PC-9 (cell line): Measurements from ENCODE around the gene PROSER3. TPM values are rescaled to one million over a fixed set of nuclear protein-coding genes. Genes with fewer than 3 reads are reported as not detected.
A peak's percentile ranks its signal among the peaks of the same experiment; 100 is the strongest.

ENCODE experiments used
- BruUV-seq: library from RNA; stranded (reverse); fragments of 400-500 nt; replicated peaks from 2 replicates; lab custom pipeline; 2021; lab: Mats Ljungman, UMichigan
- CTCF ChIA-PET: fragments of 300-600 bp; sonication (Branson Sonifier 250); formaldehyde crosslinking; loops from one replicate; lab custom pipeline; 2022; ENCODE audit warnings: antibody characterized with exemption; lab: Charles Lee
- POLR2A ChIA-PET: fragments of 300-600 bp; sonication (Branson Sonifier 250); formaldehyde crosslinking; loops from one replicate; lab custom pipeline; 2022; ENCODE audit warnings: antibody characterized with exemption; ENCODE audit not compliant: unreplicated experiment; lab: Charles Lee
- DNase-seq, 2 experiments: peaks; one replicate each; pipeline versions ENCODE4 v3.0.0 to v3.0.0-alpha.2; 2015 to 2022; ENCODE audit warnings: mixed read lengths in 1 of 2
- H2AFZ ChIP-seq: fragments of 200-600 bp; sonication (generic); 2 replicates; pipeline ENCODE4 v1.8.1; 2017; ENCODE audit warnings: antibody characterized with exemption
- H3F3A ChIP-seq: fragments of 200-600 bp; sonication (generic); 2 replicates; pipeline ENCODE4 v1.8.1; 2017; ENCODE audit warnings: antibody characterized with exemption, mild to moderate bottlenecking, low read depth; ENCODE audit not compliant: insufficient read depth
- H3K27ac ChIP-seq: fragments of 200-600 bp; sonication (generic); 2 replicates; pipeline ENCODE4 v1.6.1; 2016; ENCODE audit warnings: mixed run types
- H3K27me3 ChIP-seq: fragments of 200-600 bp; sonication (generic); 2 replicates; pipeline ENCODE4 v1.6.1; 2016; ENCODE audit warnings: low read depth, mixed run types; ENCODE audit not compliant: insufficient read depth
- H3K36me3 ChIP-seq: fragments of 200-600 bp; sonication (generic); 2 replicates; pipeline ENCODE4 v1.6.1; 2016; ENCODE audit warnings: low read depth, mixed run types
- H3K4me1 ChIP-seq: fragments of 200-600 bp; sonication (generic); replicated peaks from 2 replicates; pipeline ENCODE4 v1.6.1; 2016; ENCODE audit warnings: mixed run types; ENCODE audit not compliant: insufficient read depth
- H3K4me2 ChIP-seq: fragments of 200-600 bp; sonication (generic); 2 replicates; pipeline ENCODE4 v1.6.1; 2017; ENCODE audit warnings: mixed run types
- H3K4me3 ChIP-seq: fragments of 200-600 bp; sonication (generic); 2 replicates; pipeline ENCODE4 v1.6.1; 2016; ENCODE audit warnings: mixed run types
- H3K79me2 ChIP-seq: fragments of 200-600 bp; sonication (generic); 2 replicates; pipeline ENCODE4 v1.6.1; 2017; ENCODE audit warnings: low read depth, mixed run types
- H3K9me2 ChIP-seq: fragments of 200-600 bp; sonication (generic); 2 replicates; pipeline ENCODE4 v1.8.1; 2017; ENCODE audit warnings: mild to moderate bottlenecking; ENCODE audit not compliant: insufficient read depth
- H3K9me3 ChIP-seq: fragments of 200-600 bp; sonication (generic); 2 replicates; pipeline ENCODE4 v1.8.1; 2016; ENCODE audit warnings: low read depth; ENCODE audit not compliant: insufficient read depth
- H4K20me1 ChIP-seq: fragments of 200-600 bp; sonication (generic); 2 replicates; pipeline ENCODE4 v1.8.1; 2017; ENCODE audit not compliant: insufficient read depth
- CTCF ChIP-seq: fragments of 200-600 bp; sonication (generic); conservative IDR thresholded peaks from 2 replicates; pipeline ENCODE4 v1.6.1; 2017; ENCODE audit warnings: mixed run types, antibody characterized with exemption, mild to moderate bottlenecking, moderate library complexity
- EZH2 ChIP-seq: fragments of 200-600 bp; sonication (generic); IDR thresholded peaks from 2 replicates; pipeline ENCODE4 v1.8.0; 2017; ENCODE audit warnings: antibody characterized with exemption, low read depth
- intact Hi-C: fragments of 100-400 bp; cut with micrococcal nuclease; formaldehyde crosslinking; loops from one replicate; pipeline ENCODE4 v1.10.0; 2022; ENCODE audit not compliant: unreplicated experiment
- total RNA-seq: library from RNA; stranded (reverse); gene quantifications from 2 replicates; pipeline ENCODE4 v1.2.3, GENCODE V29; 2021

The PROSER3 gene
- total RNA-seq, 1 experiment from 2014 or later, result 52.2 TPM

GRCh38 chr19:35775298-35776101 lies 17.5 kb downstream of the PROSER3 start, which contains the start of gene ARHGAP33:
ARHGAP33 (plus strand) TSS chr19:35775564; CDS start chr19:35775659, 95 bp downstream.
- no peaks in the 10 kb centered on the region for H3K27me3 ChIP-seq
- peaks cover 18% of the 10 kb centered on the region; the same call in 1 of the 2 replicates for H3F3A ChIP-seq
- CTCF ChIA-PET, result no interaction called here
- no peaks in the 10 kb centered on the region for H3K4me1 ChIP-seq
- no peaks in the 10 kb centered on the region for H3K79me2 ChIP-seq
- BruUV-seq, result no TSS peak
- no peaks in the 10 kb centered on the region for H3K9me2 ChIP-seq
- no peaks in the 10 kb centered on the region for H4K20me1 ChIP-seq
- H3K4me2 ChIP-seq, result peak within 1 kb of the TSS; percentile 35
- no peaks in the 10 kb centered on the region for H3K9me3 ChIP-seq
- intact Hi-C loops, result no loop called here
- TF ChIP-seq CTCF (no peak), EZH2 (no peak)
- H3K4me3 ChIP-seq, result peak within 1 kb of the TSS; percentile 57; the same call in 1 of the 2 replicates
- DNase-seq, result peak; percentile 84 to 98
- H3K36me3 ChIP-seq, result no peaks in the 10 kb centered on the region
- no peak within 1 kb of the TSS; the same call in 1 of the 2 replicates for H2AFZ ChIP-seq
- no peak within 1 kb of the TSS for H3K27ac ChIP-seq
- POLR2A ChIA-PET, result no interaction called here

- TSS peak; percentile 17 for BruUV-seq
- CTCF ChIA-PET, result no interaction called here
These were observed 18.3 kb downstream of the PROSER3 start for GRCh38 chr19:35776102-35776788.

More at GRCh38 chr19:35776102-35776788, 18.3 kb downstream of the PROSER3 start:
- Histone ChIP-seq H3K4me2 (peak overlapping the region; percentile 35), H3K9me3 (no peaks in the 10 kb centered on the region), H3F3A (peaks cover 12% of the 10 kb centered on the region; the same call in 1 of the 2 replicates), H3K9me2 (no peaks in the 10 kb centered on the region), H3K4me1 (no peaks in the 10 kb centered on the region), H3K27ac (no peak overlapping the region), H3K27me3 (no peaks in the 10 kb centered on the region), H3K79me2 (no peaks in the 10 kb centered on the region), H3K4me3 (peak overlapping the region; percentile 57; the same call in 1 of the 2 replicates), H4K20me1 (no peaks in the 10 kb centered on the region), H3K36me3 (no peaks in the 10 kb centered on the region), H2AFZ (no peak overlapping the region)
- POLR2A ChIA-PET, result no interaction called here
- intact Hi-C loops, result no loop called here
- TF ChIP-seq EZH2 (no peak), CTCF (no peak)
- DNase-seq, result no peak
